A673 (cell line): ENCODE measurements around the gene SEMA4F.

Experiments
- EZH2 ChIP-seq: fragments of 200-600 bp; sonication (generic); IDR thresholded peaks from 2 replicates; pipeline ENCODE4 v1.6.1; 2017; ENCODE audit warnings: borderline replicate concordance, low read depth, mild to moderate bottlenecking, mixed read lengths, antibody characterized with exemption, low read length; ENCODE audit not compliant: poor library complexity, severe bottlenecking
- TF ChIP-seq, protein P1 (sequence below): fragments of 300-800, 200-600 bp; sonication (generic); conservative IDR thresholded peaks from 2 replicates; pipeline ENCODE4 v1.5.1; 2017; ENCODE audit warnings: low read depth, mild to moderate bottlenecking, antibody characterized with exemption, low read length, moderate library complexity, mixed read lengths

DNA sequence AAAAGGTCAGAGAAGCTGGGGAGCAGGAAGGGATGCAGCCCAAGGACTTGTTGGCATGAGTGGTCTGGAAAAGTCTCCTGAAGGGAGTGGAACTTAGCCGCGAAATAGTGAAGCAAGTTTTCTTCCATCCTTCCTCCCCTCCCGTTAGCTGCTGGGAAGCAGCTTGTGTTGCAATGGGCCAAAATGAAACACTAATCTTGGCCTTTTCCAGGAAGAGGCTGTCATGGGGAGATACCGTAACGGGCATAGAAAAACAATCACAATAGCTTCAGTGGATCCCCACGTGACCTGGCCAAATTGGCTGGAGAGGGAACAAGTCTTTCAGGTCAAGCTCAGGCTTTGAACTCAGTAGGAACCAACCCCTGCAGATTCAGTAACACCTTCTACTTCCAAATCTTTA, 49.3 kb downstream of the SEMA4F start:
- TF ChIP-seq, protein P1, sequence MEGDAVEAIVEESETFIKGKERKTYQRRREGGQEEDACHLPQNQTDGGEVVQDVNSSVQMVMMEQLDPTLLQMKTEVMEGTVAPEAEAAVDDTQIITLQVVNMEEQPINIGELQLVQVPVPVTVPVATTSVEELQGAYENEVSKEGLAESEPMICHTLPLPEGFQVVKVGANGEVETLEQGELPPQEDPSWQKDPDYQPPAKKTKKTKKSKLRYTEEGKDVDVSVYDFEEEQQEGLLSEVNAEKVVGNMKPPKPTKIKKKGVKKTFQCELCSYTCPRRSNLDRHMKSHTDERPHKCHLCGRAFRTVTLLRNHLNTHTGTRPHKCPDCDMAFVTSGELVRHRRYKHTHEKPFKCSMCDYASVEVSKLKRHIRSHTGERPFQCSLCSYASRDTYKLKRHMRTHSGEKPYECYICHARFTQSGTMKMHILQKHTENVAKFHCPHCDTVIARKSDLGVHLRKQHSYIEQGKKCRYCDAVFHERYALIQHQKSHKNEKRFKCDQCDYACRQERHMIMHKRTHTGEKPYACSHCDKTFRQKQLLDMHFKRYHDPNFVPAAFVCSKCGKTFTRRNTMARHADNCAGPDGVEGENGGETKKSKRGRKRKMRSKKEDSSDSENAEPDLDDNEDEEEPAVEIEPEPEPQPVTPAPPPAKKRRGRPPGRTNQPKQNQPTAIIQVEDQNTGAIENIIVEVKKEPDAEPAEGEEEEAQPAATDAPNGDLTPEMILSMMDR: no peak
- no peak for TF ChIP-seq EZH2
